ENCODE measurements around the gene RNF113B.

The RNF113B gene

GRCh38 chr13:98134901-98135300, 42.2 kb downstream of the RNF113B start:
- no peak for DNase-seq

DNA sequence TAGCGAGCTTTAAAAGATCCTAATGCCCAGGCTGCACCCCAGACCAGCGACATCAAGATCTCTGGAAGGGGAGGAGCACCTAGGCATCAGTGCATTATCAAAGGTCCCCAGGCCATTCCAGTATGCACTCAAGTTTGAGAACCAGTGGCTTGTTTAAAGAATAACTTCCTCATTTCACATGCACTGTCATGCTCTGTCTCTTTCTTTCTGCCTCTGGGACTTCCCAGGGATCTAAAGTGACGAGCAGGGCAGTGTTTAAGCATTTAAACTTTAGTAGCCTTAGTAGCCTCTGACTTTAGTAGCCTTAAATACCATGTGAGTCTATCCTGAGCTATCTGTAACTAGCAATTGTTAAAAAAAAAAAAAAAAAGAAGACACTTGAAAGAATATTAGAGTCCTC, 43.1 kb downstream of the RNF113B start:
- DNase-seq: no peak

GRCh38 chr13:98129059-98129746, 47.9 kb downstream of the RNF113B start:
- DNase-seq: no peak

Data from stimulated activated CD8-positive, alpha-beta memory T cell treated with anti-CD3 and anti-CD28 coated beads, Interleukin-4, amount 100 ng/mL, for 48 hours (primary cell).